Stimulated activated CD8-positive, alpha-beta memory T cell treated with anti-CD3 and anti-CD28 coated beads, Interleukin-12 subunit alpha, Interleukin-12 subunit beta, amount 100 ng/mL, for 4 hours (primary cell): ENCODE measurements around the gene TES.
"Not testable (repeated sequence)": the region's sequence is repeated elsewhere in the genome, so short reads cannot be mapped to it uniquely, and the experiment has no call there.

Source experiments
- DNase-seq: peaks from one replicate; pipeline ENCODE4 v3.0.0-alpha.2; 2020; ENCODE audit warnings: low read depth

The TES gene

GRCh38 chr7:116290740-116291139, 80.4 kb downstream of the TES start:
- no peak for DNase-seq

GRCh38 chr7:116291937-116292336, 81.6 kb downstream of the TES start:
- no peak for DNase-seq

GRCh38 chr7:116292381-116292780, 82.0 kb downstream of the TES start:
- DNase-seq, result no peak

- no peak for DNase-seq
Observed at GRCh38 chr7:116293139-116293538, 82.8 kb downstream of the TES start.

- no peak for DNase-seq
Observed at GRCh38 chr7:116293633-116294032, 83.3 kb downstream of the TES start.

- not testable (repeated sequence) for DNase-seq
Observed at GRCh38 chr7:116295903-116296302, 85.6 kb downstream of the TES start.

- no peak for DNase-seq
Observed at GRCh38 chr7:116298055-116298454, 87.7 kb downstream of the TES start.

- no peak for DNase-seq
Observed at GRCh38 chr7:116298576-116298975, 88.2 kb downstream of the TES start.

- DNase-seq, result no peak
Observed at GRCh38 chr7:116305485-116306408, 95.4 kb downstream of the TES start.

GRCh38 chr7:116306409-116307048, 96.2 kb downstream of the TES start:
- no peak for DNase-seq

- no peak for DNase-seq
Observed at GRCh38 chr7:116307253-116307652, 96.9 kb downstream of the TES start.
